ENCODE results near the gene METTL24. TPM values are rescaled to one million over a fixed set of nuclear protein-coding genes. Genes with fewer than 3 reads are reported as not detected.

Gene METTL24
- total and polyA plus RNA-seq, 3 experiments from 2014 or later: 0.35 to 0.98 TPM; not detected in 1

DNA sequence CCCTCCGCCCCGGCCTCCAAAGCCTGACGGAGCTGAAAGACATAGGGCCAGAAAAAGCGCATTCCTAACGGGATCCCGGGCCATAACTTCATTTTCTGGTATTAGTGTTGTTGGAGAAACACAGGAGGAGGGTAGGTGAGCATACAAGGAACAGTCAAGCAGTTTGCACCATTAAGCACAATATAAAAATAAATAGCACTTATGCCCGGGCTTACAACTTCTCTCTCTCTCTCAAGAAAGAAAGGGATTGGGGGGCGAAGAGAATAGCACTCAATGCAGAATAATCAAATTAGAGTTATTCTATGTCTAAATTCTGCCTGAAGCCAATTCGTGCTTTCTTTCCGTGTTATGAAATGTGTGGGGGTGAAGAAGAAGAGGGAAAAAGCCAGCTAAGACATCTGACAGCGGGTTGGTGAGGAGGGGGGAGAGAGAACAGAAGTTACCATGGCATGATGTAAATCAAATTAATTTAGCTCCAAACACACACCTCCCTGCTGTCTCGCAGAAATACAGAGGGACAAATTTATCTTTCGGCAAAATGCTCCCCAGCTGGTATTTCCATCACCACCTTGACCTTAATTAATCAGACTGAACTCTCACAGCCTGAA is 508 bp upstream of the METTL24 start:
- Mint-ChIP-seq H3K4me3 (peak overlapping the region; percentile 33 to 57 (median 47)), H3K9me3 (peaks cover 0 to 3% (median 0%) of the 10 kb centered on the region in 5 donors), H3K27me3 (peaks cover 15 to 64% of the 10 kb centered on the region in 2 donors), H3K36me3 (no peaks in the 10 kb centered on the region), H3K27ac (no peak overlapping the region), H3K4me1 (peaks cover 10 to 14% (median 14%) of the 10 kb centered on the region in 3 donors)
- Histone ChIP-seq H3K4me3 (ENCODE audit: low read length) (no peak overlapping the region), H3K4me1 (ENCODE audit: insufficient read depth, low read length) (no peaks in the 10 kb centered on the region), H3K27ac (ENCODE audit: low read depth, low read length) (no peak overlapping the region), H3K9me3 (ENCODE audit: low read length) (no peaks in the 10 kb centered on the region), H3K36me3 (ENCODE audit: insufficient read depth, low read length) (no peaks in the 10 kb centered on the region), H3K27me3 (ENCODE audit: insufficient read depth, low read length, poor library complexity, severe bottlenecking) (peaks cover 5% of the 10 kb centered on the region)
- DNase-seq: no peak
- POLR2A ChIA-PET: no interaction called here
- CTCF ChIA-PET: interaction anchor here (0.8 to 1.2 kb wide), 3 partner anchors 9 to 319 kb away, joined by 3 read pairs; no protein-coding TSS in a partner anchor

GRCh38 chr6:110357298-110357663 is 868 bp downstream of the METTL24 start:
- CTCF ChIA-PET: no interaction called here
- H3K4me1 ChIP-seq (ENCODE audit: insufficient read depth, low read length): no peaks in the 10 kb centered on the region
- no peaks in the 10 kb centered on the region for H3K9me3 ChIP-seq (ENCODE audit: low read length)
- peaks cover 15 to 55% of the 10 kb centered on the region in 2 donors for H3K27me3 Mint-ChIP-seq
- H3K36me3 Mint-ChIP-seq: no peaks in the 10 kb centered on the region
- H3K36me3 ChIP-seq (ENCODE audit: insufficient read depth, low read length): no peaks in the 10 kb centered on the region
- peak overlapping the region; percentile 20 for H3K4me3 ChIP-seq (ENCODE audit: low read length)
- H3K4me3 Mint-ChIP-seq: peak overlapping the region; percentile 76 to 92 (median 84)
- H3K27me3 ChIP-seq (ENCODE audit: insufficient read depth, low read length, poor library complexity, severe bottlenecking): peaks cover 5% of the 10 kb centered on the region
- no peak overlapping the region for H3K27ac ChIP-seq (ENCODE audit: low read depth, low read length)
- peaks cover 0 to 3% (median 0%) of the 10 kb centered on the region in 5 donors for H3K9me3 Mint-ChIP-seq
- H3K4me1 Mint-ChIP-seq: peaks cover 10 to 14% (median 14%) of the 10 kb centered on the region in 3 donors
- H3K27ac Mint-ChIP-seq: peak overlapping the region in 3 of 8 donors; percentile 47 to 81 (median 75)
- POLR2A ChIA-PET: no interaction called here
- no peak for DNase-seq

DNA sequence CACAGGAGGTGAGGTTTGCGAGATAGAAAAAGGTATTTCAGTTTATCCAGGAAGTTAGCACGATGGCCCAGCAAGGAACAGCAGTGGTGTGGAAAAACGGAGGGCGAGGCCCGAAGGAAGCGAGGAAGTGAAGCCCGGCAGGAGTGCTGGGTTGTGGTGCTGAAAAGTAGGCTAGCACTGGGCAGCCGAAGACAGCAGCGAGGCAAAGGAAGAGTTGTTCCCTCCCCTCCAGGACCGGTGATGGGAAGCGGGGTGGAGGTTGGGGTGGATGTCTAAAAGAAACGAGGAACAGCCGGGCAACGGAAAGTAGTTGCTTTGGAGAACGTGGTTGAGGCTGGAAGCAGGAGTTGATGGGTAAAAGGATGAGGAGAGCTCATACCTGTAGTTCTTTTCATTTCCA is 1.4 kb downstream of the METTL24 start:
- Histone ChIP-seq H3K4me1 (ENCODE audit: insufficient read depth, low read length) (no peaks in the 10 kb centered on the region), H3K4me3 (ENCODE audit: low read length) (no peak overlapping the region), H3K9me3 (ENCODE audit: low read length) (no peaks in the 10 kb centered on the region), H3K36me3 (ENCODE audit: insufficient read depth, low read length) (no peaks in the 10 kb centered on the region), H3K27ac (ENCODE audit: low read depth, low read length) (no peak overlapping the region), H3K27me3 (ENCODE audit: insufficient read depth, low read length, poor library complexity, severe bottlenecking) (peaks cover 5% of the 10 kb centered on the region)
- Mint-ChIP-seq H3K27me3 (peaks cover 15 to 52% of the 10 kb centered on the region in 2 donors), H3K9me3 (peaks cover 0 to 3% (median 0%) of the 10 kb centered on the region in 5 donors), H3K27ac (peak overlapping the region in 1 of 8 donors; percentile 68), H3K4me1 (peaks cover 10 to 14% (median 14%) of the 10 kb centered on the region in 3 donors), H3K36me3 (no peaks in the 10 kb centered on the region), H3K4me3 (peak overlapping the region; percentile 23 to 92 (median 84))
- no peak for DNase-seq
- ChIA-PET CTCF (no interaction called here), POLR2A (no interaction called here)

DNA sequence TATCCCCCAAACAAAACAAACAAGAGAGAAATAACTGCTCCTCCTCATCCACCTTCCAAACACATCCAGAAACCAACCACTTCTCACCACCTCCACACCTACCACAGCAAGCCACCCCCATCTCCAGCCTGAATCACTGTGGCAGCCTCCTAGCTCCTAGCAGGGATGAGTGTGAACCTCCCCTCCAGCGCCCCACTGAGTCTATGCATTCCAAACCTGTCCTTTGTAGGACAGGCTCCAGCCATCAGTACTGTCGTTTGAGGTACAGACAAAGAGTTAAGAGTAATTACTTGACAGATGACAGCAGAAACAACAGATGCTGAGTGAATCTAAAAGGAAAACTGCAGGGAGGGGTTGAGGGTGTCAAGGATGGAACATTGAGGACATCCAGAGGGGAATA is 2.4 kb downstream of the METTL24 start:
- Mint-ChIP-seq H3K27me3 (peaks cover 15 to 45% of the 10 kb centered on the region in 2 donors), H3K27ac (peak overlapping the region in 1 of 8 donors; percentile 88), H3K36me3 (no peaks in the 10 kb centered on the region), H3K4me1 (peaks cover 10 to 14% (median 14%) of the 10 kb centered on the region in 3 donors), H3K9me3 (no peaks in the 10 kb centered on the region), H3K4me3 (peak overlapping the region in 2 of 7 donors; percentile 3 to 61)
- Histone ChIP-seq H3K4me1 (ENCODE audit: insufficient read depth, low read length) (no peaks in the 10 kb centered on the region), H3K27ac (ENCODE audit: low read depth, low read length) (no peak overlapping the region), H3K9me3 (ENCODE audit: low read length) (no peaks in the 10 kb centered on the region), H3K36me3 (ENCODE audit: insufficient read depth, low read length) (no peaks in the 10 kb centered on the region), H3K4me3 (ENCODE audit: low read length) (no peak overlapping the region), H3K27me3 (ENCODE audit: insufficient read depth, low read length, poor library complexity, severe bottlenecking) (peaks cover 5% of the 10 kb centered on the region)
- POLR2A ChIA-PET: no interaction called here
- DNase-seq: no peak
- CTCF ChIA-PET: interaction anchor here (1.4 kb wide), 1 partner anchor 18 kb away, joined by 3 read pairs; no protein-coding TSS in a partner anchor

- no peaks in the 10 kb centered on the region for H3K36me3 Mint-ChIP-seq
- no peak overlapping the region for H3K4me3 Mint-ChIP-seq
- H3K9me3 Mint-ChIP-seq: no peaks in the 10 kb centered on the region
- peaks cover 5% of the 10 kb centered on the region for H3K27me3 ChIP-seq (ENCODE audit: insufficient read depth, low read length, poor library complexity, severe bottlenecking)
- H3K27ac ChIP-seq (ENCODE audit: low read depth, low read length): no peak overlapping the region
- H3K27ac Mint-ChIP-seq: no peak overlapping the region
- no peak for DNase-seq
- H3K9me3 ChIP-seq (ENCODE audit: low read length): no peaks in the 10 kb centered on the region
- H3K4me1 ChIP-seq (ENCODE audit: insufficient read depth, low read length): no peaks in the 10 kb centered on the region
- H3K4me3 ChIP-seq (ENCODE audit: low read length): no peak overlapping the region
- CTCF ChIA-PET: interaction anchor here (1.4 kb wide), 1 partner anchor 17 kb away, joined by 3 read pairs; no protein-coding TSS in a partner anchor
- POLR2A ChIA-PET: no interaction called here
- peaks cover 15 to 38% of the 10 kb centered on the region in 2 donors for H3K27me3 Mint-ChIP-seq
- no peaks in the 10 kb centered on the region for H3K36me3 ChIP-seq (ENCODE audit: insufficient read depth, low read length)
- peaks cover 10 to 14% (median 14%) of the 10 kb centered on the region in 3 donors for H3K4me1 Mint-ChIP-seq
These were observed 3.1 kb downstream of the METTL24 start for GRCh38 chr6:110355022-110355421.

- H3K9me3 ChIP-seq (ENCODE audit: low read length): no peaks in the 10 kb centered on the region
- H3K36me3 ChIP-seq (ENCODE audit: insufficient read depth, low read length): no peaks in the 10 kb centered on the region
- H3K4me1 ChIP-seq (ENCODE audit: insufficient read depth, low read length): no peaks in the 10 kb centered on the region
- ChIA-PET POLR2A (no interaction called here), CTCF (interaction anchor here (0.7 kb wide), 1 partner anchor 11 kb away, joined by 3 read pairs; no protein-coding TSS in a partner anchor)
- H3K4me3 Mint-ChIP-seq: no peak overlapping the region
- H3K36me3 Mint-ChIP-seq: no peaks in the 10 kb centered on the region
- no peak overlapping the region for H3K27ac ChIP-seq (ENCODE audit: low read depth, low read length)
- no peak for DNase-seq
- H3K4me3 ChIP-seq (ENCODE audit: low read length): no peak overlapping the region
- H3K4me1 Mint-ChIP-seq: peaks cover 10 to 14% (median 14%) of the 10 kb centered on the region in 3 donors
- no peaks in the 10 kb centered on the region for H3K9me3 Mint-ChIP-seq
- peaks cover 12 to 36% of the 10 kb centered on the region in 2 donors for H3K27me3 Mint-ChIP-seq
- peaks cover 5% of the 10 kb centered on the region for H3K27me3 ChIP-seq (ENCODE audit: insufficient read depth, low read length, poor library complexity, severe bottlenecking)
- H3K27ac Mint-ChIP-seq: peak overlapping the region in 1 of 8 donors; percentile 9
These were observed 4.0 kb downstream of the METTL24 start for GRCh38 chr6:110354153-110354552.

DNA sequence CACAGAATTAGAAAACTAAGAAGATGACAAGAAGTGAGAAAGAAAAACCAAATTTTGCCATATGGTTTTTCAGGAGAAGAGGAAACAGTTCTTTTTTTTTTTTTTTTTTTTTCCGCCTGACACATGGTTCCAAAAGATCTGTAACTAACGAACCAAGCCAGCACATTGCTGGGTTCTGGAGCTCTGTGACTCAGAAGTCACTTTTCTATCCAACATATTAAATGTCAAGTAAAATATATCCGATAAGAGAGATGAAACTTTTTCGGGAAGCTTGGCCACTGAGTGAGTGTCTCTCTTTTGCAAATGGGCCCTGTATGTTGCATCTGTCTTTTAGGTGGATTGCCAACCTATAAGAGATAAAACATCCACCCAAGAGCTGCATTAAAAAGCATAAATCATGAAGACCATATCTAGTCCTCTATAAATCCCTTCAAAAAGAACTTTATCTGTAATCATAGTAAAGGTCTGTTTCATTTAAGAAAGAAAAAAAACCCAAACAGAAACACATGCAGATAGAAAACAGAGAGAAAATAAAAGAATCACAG is 4.6 kb downstream of the METTL24 start:
- Histone ChIP-seq H3K4me1 (ENCODE audit: insufficient read depth, low read length) (no peaks in the 10 kb centered on the region), H3K27me3 (ENCODE audit: insufficient read depth, low read length, poor library complexity, severe bottlenecking) (peaks cover 3% of the 10 kb centered on the region), H3K36me3 (ENCODE audit: insufficient read depth, low read length) (no peaks in the 10 kb centered on the region), H3K9me3 (ENCODE audit: low read length) (no peaks in the 10 kb centered on the region), H3K27ac (ENCODE audit: low read depth, low read length) (no peak overlapping the region), H3K4me3 (ENCODE audit: low read length) (no peak overlapping the region)
- DNase-seq: no peak
- Mint-ChIP-seq H3K9me3 (no peaks in the 10 kb centered on the region), H3K36me3 (no peaks in the 10 kb centered on the region), H3K4me1 (peaks cover 10 to 14% (median 14%) of the 10 kb centered on the region in 3 donors), H3K27me3 (peaks cover 12 to 30% of the 10 kb centered on the region in 2 donors), H3K27ac (no peak overlapping the region), H3K4me3 (no peak overlapping the region)
- POLR2A ChIA-PET: no interaction called here
- CTCF ChIA-PET: interaction anchor here (0.7 kb wide), 2 partner anchors 12 to 308 kb away, joined by 3 to 4 read pairs; no protein-coding TSS in a partner anchor

GRCh38 chr6:110352563-110353262 is 5.4 kb downstream of the METTL24 start:
- ChIA-PET POLR2A (no interaction called here), CTCF (interaction anchor here (0.7 kb wide), 1 partner anchor 307 kb away, joined by 4 read pairs; no protein-coding TSS in a partner anchor)
- Mint-ChIP-seq H3K4me3 (no peak overlapping the region), H3K27ac (no peak overlapping the region), H3K9me3 (no peaks in the 10 kb centered on the region), H3K4me1 (peaks cover 10 to 14% (median 14%) of the 10 kb centered on the region in 3 donors), H3K27me3 (peaks cover 12 to 28% of the 10 kb centered on the region in 2 donors), H3K36me3 (no peaks in the 10 kb centered on the region)
- Histone ChIP-seq H3K36me3 (ENCODE audit: insufficient read depth, low read length) (no peaks in the 10 kb centered on the region), H3K27me3 (ENCODE audit: insufficient read depth, low read length, poor library complexity, severe bottlenecking) (no peaks in the 10 kb centered on the region), H3K4me3 (ENCODE audit: low read length) (no peak overlapping the region), H3K27ac (ENCODE audit: low read depth, low read length) (no peak overlapping the region), H3K4me1 (ENCODE audit: insufficient read depth, low read length) (no peaks in the 10 kb centered on the region), H3K9me3 (ENCODE audit: low read length) (no peaks in the 10 kb centered on the region)
- DNase-seq: no peak

All from CD8-positive, alpha-beta memory T cell (primary cell).